ENCODE measurements around the gene NKIRAS1. TPM values are rescaled to one million over a fixed set of nuclear protein-coding genes. Genes with fewer than 3 reads are reported as not detected.
"Not testable (repeated sequence)": the region's sequence is repeated elsewhere in the genome, so short reads cannot be mapped to it uniquely, and the experiment has no call there.

The NKIRAS1 gene
- total RNA-seq, 1 experiment from 2014 or later, result 9.9 TPM

- DNase-seq, result no peak
- Histone ChIP-seq H3K36me3 (no peaks in the 10 kb centered on the region), H3K9me3 (no peaks in the 10 kb centered on the region), H3K27me3 (no peaks in the 10 kb centered on the region), H3K4me3 (no peak overlapping the region)
Observed at GRCh38 chr3:23867400-23867799, 49.4 kb downstream of the NKIRAS1 start.

- no peaks in the 10 kb centered on the region for H3K36me3 ChIP-seq
- no peaks in the 10 kb centered on the region for H3K9me3 ChIP-seq
- peak; percentile 10 for DNase-seq
- H3K4me3 ChIP-seq, result no peak overlapping the region
- no peaks in the 10 kb centered on the region for H3K27me3 ChIP-seq
Observed at GRCh38 chr3:23865595-23866396, 51.0 kb downstream of the NKIRAS1 start.

GRCh38 chr3:23864931-23865330, 51.9 kb downstream of the NKIRAS1 start:
- DNase-seq, result no peak
- Histone ChIP-seq H3K27me3 (no peaks in the 10 kb centered on the region), H3K4me3 (no peak overlapping the region), H3K9me3 (no peaks in the 10 kb centered on the region), H3K36me3 (no peaks in the 10 kb centered on the region)

GRCh38 chr3:23863060-23863459, 53.7 kb downstream of the NKIRAS1 start:
- no peaks in the 10 kb centered on the region for H3K27me3 ChIP-seq
- H3K4me3 ChIP-seq, result no peak overlapping the region
- no peak for DNase-seq
- no peaks in the 10 kb centered on the region for H3K36me3 ChIP-seq
- H3K9me3 ChIP-seq, result no peaks in the 10 kb centered on the region

GRCh38 chr3:23861689-23862088, 55.1 kb downstream of the NKIRAS1 start:
- H3K9me3 ChIP-seq, result no peaks in the 10 kb centered on the region
- no peak overlapping the region for H3K4me3 ChIP-seq
- no peaks in the 10 kb centered on the region for H3K27me3 ChIP-seq
- H3K36me3 ChIP-seq, result no peaks in the 10 kb centered on the region
- no peak for DNase-seq

GRCh38 chr3:23859839-23860382, 56.9 kb downstream of the NKIRAS1 start:
- Histone ChIP-seq H3K36me3 (no peaks in the 10 kb centered on the region), H3K27me3 (no peaks in the 10 kb centered on the region), H3K9me3 (no peaks in the 10 kb centered on the region), H3K4me3 (no peak overlapping the region)
- no peak for DNase-seq

- no peaks in the 10 kb centered on the region for H3K36me3 ChIP-seq
- peak; percentile 51 for DNase-seq
- H3K27me3 ChIP-seq, result no peaks in the 10 kb centered on the region
- no peak overlapping the region for H3K4me3 ChIP-seq
- no peaks in the 10 kb centered on the region for H3K9me3 ChIP-seq
Observed at GRCh38 chr3:23859012-23859743, 57.6 kb downstream of the NKIRAS1 start.

- Histone ChIP-seq H3K9me3 (no peaks in the 10 kb centered on the region), H3K4me3 (no peak overlapping the region), H3K27me3 (no peaks in the 10 kb centered on the region), H3K36me3 (no peaks in the 10 kb centered on the region)
- no peak for DNase-seq
Observed at GRCh38 chr3:23856286-23856685, 60.5 kb downstream of the NKIRAS1 start.

- DNase-seq, H3K27me3 ChIP-seq, H3K36me3 ChIP-seq, H3K9me3 ChIP-seq, H3K4me3 ChIP-seq: not testable (repeated sequence)
Observed at GRCh38 chr3:23849462-23849861, 67.3 kb downstream of the NKIRAS1 start.

- no peaks in the 10 kb centered on the region for H3K27me3 ChIP-seq
- H3K9me3 ChIP-seq, result no peaks in the 10 kb centered on the region
- DNase-seq, result no peak
- H3K4me3 ChIP-seq, result no peak overlapping the region
- H3K36me3 ChIP-seq, result no peaks in the 10 kb centered on the region
Observed at GRCh38 chr3:23845326-23846216, 71.2 kb downstream of the NKIRAS1 start.

GRCh38 chr3:23843869-23844268, 72.9 kb downstream of the NKIRAS1 start:
- no peaks in the 10 kb centered on the region for H3K27me3 ChIP-seq
- no peaks in the 10 kb centered on the region for H3K9me3 ChIP-seq
- H3K36me3 ChIP-seq, result no peaks in the 10 kb centered on the region
- DNase-seq, result no peak
- H3K4me3 ChIP-seq, result no peak overlapping the region

Other genes with a start within 250 kb of the NKIRAS1 start
- 81.6 and 95.0 TPM in 2 replicates for gene UBE2E1, start 111.0 kb downstream of the NKIRAS1 start, total RNA-seq (2014; rRNA removed; shearing (Covaris generic); ENCODE audit: low replicate concordance)
- 2,383 and 4,340 TPM in 2 replicates for gene RPL15, start 142 bp upstream of the NKIRAS1 start, total RNA-seq (2014; rRNA removed; shearing (Covaris generic); ENCODE audit: low replicate concordance)
- 5.9 and 9.7 TPM in 2 replicates for gene NR1D2, start 28.3 kb upstream of the NKIRAS1 start, total RNA-seq (2014; rRNA removed; shearing (Covaris generic); ENCODE audit: low replicate concordance)

Data from MG63 (cell line).